Astrocyte of the cerebellum (primary cell): ENCODE results near the gene FGF1.

Experiments used
- DNase-seq: peaks from one replicate; pipeline ENCODE4 v3.0.0-alpha.2; 2011; ENCODE audit warnings: low read depth
- H3K4me3 ChIP-seq: 2 replicates; pipeline ENCODE4 v1.5.1; 2011; ENCODE audit warnings: mild to moderate bottlenecking, low read depth, low read length, moderate library complexity
- CTCF ChIP-seq: IDR thresholded peaks from 2 replicates; pipeline ENCODE4 v1.5.1; 2012; ENCODE audit warnings: low read length, low read depth, moderate library complexity, mild to moderate bottlenecking; ENCODE audit errors: missing control alignments
- in situ Hi-C: cut with HindIII; loops from 2 replicates; pipeline ENCODE4 v1.10.0; 2017; ENCODE audit warnings: low sequenced_read_pairs

The FGF1 gene

GRCh38 chr5:142587354-142587965 lies 98.4 kb downstream of the FGF1 start:
- in situ Hi-C loops: no loop called here
- no peak for DNase-seq
- H3K4me3 ChIP-seq: no peak overlapping the region

GRCh38 chr5:142586552-142586951 lies 99.3 kb downstream of the FGF1 start:
- DNase-seq: no peak
- H3K4me3 ChIP-seq: no peak overlapping the region
- in situ Hi-C loops: no loop called here
- no peak for TF ChIP-seq CTCF

More at GRCh38 chr5:142587354-142587965, 98.4 kb downstream of the FGF1 start:
- peak; percentile 63 for TF ChIP-seq CTCF

- no peak overlapping the region for H3K4me3 ChIP-seq
- in situ Hi-C loops: no loop called here
- no peak for DNase-seq
- no peak for TF ChIP-seq CTCF
Observed at GRCh38 chr5:142585451-142585850, 100.4 kb downstream of the FGF1 start.

GRCh38 chr5:142584891-142585290 lies 101.0 kb downstream of the FGF1 start:
- DNase-seq: peak; percentile 11
- H3K4me3 ChIP-seq: no peak overlapping the region
- in situ Hi-C loops: loop anchor here (5.0 kb wide), 1 partner anchor 43 kb away; no protein-coding TSS in a partner anchor
- TF ChIP-seq CTCF: no peak

GRCh38 chr5:142578161-142578830 lies 107.6 kb downstream of the FGF1 start:
- no peak for DNase-seq
- in situ Hi-C loops: no loop called here
- H3K4me3 ChIP-seq: no peak overlapping the region
- TF ChIP-seq CTCF: no peak

- DNase-seq: no peak
- H3K4me3 ChIP-seq: no peak overlapping the region
- in situ Hi-C loops: no loop called here
- no peak for TF ChIP-seq CTCF
Observed at GRCh38 chr5:142576804-142577203, 109.1 kb downstream of the FGF1 start.
